OCI-M1 (cell line): ENCODE results near the gene USP24.
A peak's percentile ranks its signal among the peaks of the same experiment; 100 is the strongest.
"Not testable (repeated sequence)": the region's sequence is repeated elsewhere in the genome, so short reads cannot be mapped to it uniquely, and the experiment has no call there.

Experiments used
- DNase-seq: peaks from one replicate; lab custom pipeline; 2025; lab: John Stamatoyannopoulos, UW

USP24 gene

GRCh38 chr1:55127827-55128343 is 87.3 kb downstream of the USP24 start:
- DNase-seq = no peak

GRCh38 chr1:55124470-55124869 is 90.7 kb downstream of the USP24 start:
- DNase-seq = no peak

- DNase-seq = no peak
Observed at GRCh38 chr1:55120538-55120937, 94.6 kb downstream of the USP24 start.

- DNase-seq = no peak
Observed at GRCh38 chr1:55118651-55119329, 96.4 kb downstream of the USP24 start.

GRCh38 chr1:55117941-55118340 is 97.2 kb downstream of the USP24 start:
- DNase-seq = no peak

GRCh38 chr1:55109005-55109404 is 106.2 kb downstream of the USP24 start:
- not testable (repeated sequence) for DNase-seq

- DNase-seq = no peak
Observed at GRCh38 chr1:55107101-55107500, 108.1 kb downstream of the USP24 start.

GRCh38 chr1:55103891-55104290 is 111.3 kb downstream of the USP24 start:
- DNase-seq = no peak

- no peak for DNase-seq
Observed at GRCh38 chr1:55095095-55095494, 120.1 kb downstream of the USP24 start.

- DNase-seq = no peak
Observed at GRCh38 chr1:55092475-55092874, 122.7 kb downstream of the USP24 start.

GRCh38 chr1:55089683-55090082 is 125.5 kb downstream of the USP24 start:
- DNase-seq = no peak

GRCh38 chr1:55088413-55088812 is 126.8 kb downstream of the USP24 start:
- no peak for DNase-seq

- DNase-seq = no peak
Observed at GRCh38 chr1:55087439-55087838, 127.7 kb downstream of the USP24 start.

GRCh38 chr1:55084257-55084656 is 130.9 kb downstream of the USP24 start:
- no peak for DNase-seq

GRCh38 chr1:55081905-55082296 is 133.3 kb downstream of the USP24 start:
- DNase-seq = no peak

- no peak for DNase-seq
Observed at GRCh38 chr1:55081188-55081904, 133.8 kb downstream of the USP24 start.

- no peak for DNase-seq
Observed at GRCh38 chr1:55079651-55080050, 135.5 kb downstream of the USP24 start.

GRCh38 chr1:55078470-55078869 is 136.7 kb downstream of the USP24 start:
- no peak for DNase-seq

- no peak for DNase-seq
Observed at GRCh38 chr1:55076356-55076755, 138.8 kb downstream of the USP24 start.

- DNase-seq = no peak
Observed at GRCh38 chr1:55074455-55074854, 140.7 kb downstream of the USP24 start.

GRCh38 chr1:55073187-55073916 is 141.8 kb downstream of the USP24 start:
- DNase-seq = no peak

- DNase-seq = peak; percentile 39
Observed at GRCh38 chr1:55071477-55071876, 143.7 kb downstream of the USP24 start.
